Natural killer cell (primary cell): ENCODE results near the gene SMARCAL1. TPM values are rescaled to one million over a fixed set of nuclear protein-coding genes. Genes with fewer than 3 reads are reported as not detected.
A peak's percentile ranks its signal among the peaks of the same experiment; 100 is the strongest.

Source experiments
- ATAC-seq, 3 donors: fragments of 150-1000 bp in 2 of 3; fragments of 200-7000 bp in 1 of 3; cut with Tn5 transposase; 1 replicate in 1 of 3; 2 replicates in 2 of 3; pipeline ENCODE4 v1.10.0; 2021; ENCODE audit warnings: mild to moderate bottlenecking in 2 of 3, moderate library complexity in 2 of 3
- DNase-seq, 2 donors: peaks; one replicate each; pipeline versions ENCODE4 v3.0.0 to v3.0.0-alpha.2; 2013 to 2021; ENCODE audit warnings: mixed read lengths in 1 of 2
- H3K27ac ChIP-seq: one replicate; pipeline ENCODE4 v1.5.1; 2013; ENCODE audit warnings: mild to moderate bottlenecking, low read length
- H3K27me3 ChIP-seq: one replicate; pipeline ENCODE4 v1.6.1; 2013; ENCODE audit warnings: low read length; ENCODE audit not compliant: control insufficient read depth, insufficient read depth
- H3K36me3 ChIP-seq: one replicate; pipeline ENCODE4 v1.6.1; 2013; ENCODE audit warnings: low read length; ENCODE audit not compliant: control insufficient read depth, insufficient read depth
- H3K4me1 ChIP-seq: one replicate; pipeline ENCODE4 v1.6.1; 2013; ENCODE audit warnings: low read length; ENCODE audit not compliant: control insufficient read depth, insufficient read depth
- H3K4me3 ChIP-seq: one replicate; pipeline ENCODE4 v1.5.1; 2013; ENCODE audit warnings: low read length
- H3K9me3 ChIP-seq: one replicate; pipeline ENCODE4 v1.6.1; 2013; ENCODE audit warnings: low read length; ENCODE audit not compliant: control insufficient read depth, insufficient read depth
- H3K27ac Mint-ChIP-seq, 2 donors: one replicate each; pipeline ENCODE4 v1.8.0; 2022; ENCODE audit warnings: mild to moderate bottlenecking in 2 of 2, mixed read lengths in 2 of 2, moderate library complexity in 1 of 2
- H3K27me3 Mint-ChIP-seq, 2 donors: one replicate each; pipeline ENCODE4 v1.8.0; 2022; ENCODE audit warnings: low read depth in 2 of 2, mixed read lengths in 2 of 2
- H3K36me3 Mint-ChIP-seq: one replicate; pipeline ENCODE4 v1.8.0; 2022; ENCODE audit warnings: mixed read lengths
- H3K4me1 Mint-ChIP-seq, 2 donors: one replicate each; pipeline ENCODE4 v1.8.0; 2022; ENCODE audit warnings: mixed read lengths in 2 of 2
- H3K4me3 Mint-ChIP-seq: one replicate; pipeline ENCODE4 v1.8.0; 2022; ENCODE audit warnings: mild to moderate bottlenecking, moderate library complexity, mixed read lengths
- H3K9me3 Mint-ChIP-seq, 2 donors: one replicate each; pipeline ENCODE4 v1.8.0; 2022; ENCODE audit warnings: mixed read lengths in 2 of 2
- CTCF ChIP-seq: fragments of 200-600 bp; IDR thresholded peaks from one replicate; pipeline ENCODE4 v1.8.0; 2022; ENCODE audit warnings: antibody characterized with exemption
- WGBS: methylation state at CpG from one replicate; pipeline ENCODE4 v1.1.7; 2013; ENCODE audit warnings: missing lambda C conversion rate; ENCODE audit not compliant: insufficient coverage; 5-methylcytosine and 5-hydroxymethylcytosine counted together
- intact Hi-C: fragments of 100-400 bp; cut with micrococcal nuclease; formaldehyde crosslinking; loops from one replicate; pipeline ENCODE4 v1.14.2; 2022
- total RNA-seq, 4 donors: library from RNA; stranded (reverse); fragments of 120-200 nt in 1 of 4; gene quantifications; one replicate each; pipeline versions ENCODE4 v1.2.3 to v1.2.4, GENCODE V29; 2013 to 2022

Gene SMARCAL1
- total RNA-seq, 3 donors from 2014 or later (not counting 1 experiment from before 2014, with no cell fraction given) = 18.7 to 25.6 (median 22.8) TPM

- H3K36me3 Mint-ChIP-seq = no peaks in the 10 kb centered on the region
- ATAC-seq (no peak), DNase-seq (no peak)
- H3K27ac Mint-ChIP-seq = no peak overlapping the region
- H3K4me1 Mint-ChIP-seq = peaks cover 5 to 13% of the 10 kb centered on the region in 2 donors
- 64% methylated on average over 2 of the region's 2 CpGs for WGBS
- H3K27ac ChIP-seq = no peak overlapping the region
- H3K4me1 ChIP-seq = peaks cover 4% of the 10 kb centered on the region
- H3K9me3 Mint-ChIP-seq = no peaks in the 10 kb centered on the region
- H3K27me3 ChIP-seq = no peaks in the 10 kb centered on the region
- no peak overlapping the region for H3K4me3 Mint-ChIP-seq
- no peaks in the 10 kb centered on the region for H3K9me3 ChIP-seq
- TF ChIP-seq CTCF = no peak
- peaks cover 6 to 7% of the 10 kb centered on the region in 2 donors for H3K27me3 Mint-ChIP-seq
- H3K4me3 ChIP-seq = no peak overlapping the region
- intact Hi-C loops = no loop called here
- no peaks in the 10 kb centered on the region for H3K36me3 ChIP-seq
Observed at GRCh38 chr2:216385478-216385877, 26.8 kb upstream of the SMARCAL1 start.

- H3K4me3 ChIP-seq = no peak overlapping the region
- H3K27me3 ChIP-seq = no peaks in the 10 kb centered on the region
- no peaks in the 10 kb centered on the region for H3K9me3 ChIP-seq
- peaks cover 6 to 7% of the 10 kb centered on the region in 2 donors for H3K27me3 Mint-ChIP-seq
- H3K4me1 Mint-ChIP-seq = peaks cover 5 to 13% of the 10 kb centered on the region in 2 donors
- H3K27ac ChIP-seq = no peak overlapping the region
- 90% methylated on average over 2 of the region's 2 CpGs for WGBS
- intact Hi-C loops = no loop called here
- DNase-seq (no peak), ATAC-seq (no peak)
- H3K27ac Mint-ChIP-seq = no peak overlapping the region
- peaks cover 4% of the 10 kb centered on the region for H3K4me1 ChIP-seq
- no peaks in the 10 kb centered on the region for H3K36me3 Mint-ChIP-seq
- H3K9me3 Mint-ChIP-seq = no peaks in the 10 kb centered on the region
- no peak overlapping the region for H3K4me3 Mint-ChIP-seq
- H3K36me3 ChIP-seq = no peaks in the 10 kb centered on the region
- no peak for TF ChIP-seq CTCF
Observed at GRCh38 chr2:216387262-216387661, 25.0 kb upstream of the SMARCAL1 start.

- Histone ChIP-seq H3K36me3 (no peaks in the 10 kb centered on the region), H3K9me3 (no peaks in the 10 kb centered on the region), H3K27me3 (no peaks in the 10 kb centered on the region), H3K4me1 (peaks cover 4% of the 10 kb centered on the region), H3K27ac (no peak overlapping the region), H3K4me3 (no peak overlapping the region)
- intact Hi-C loops = no loop called here
- ATAC-seq = peak in 2 of 3 donors; percentile 45 to 60
- no peaks in the 10 kb centered on the region for H3K9me3 Mint-ChIP-seq
- H3K4me3 Mint-ChIP-seq = no peak overlapping the region
- peak in 1 of 2 donors; percentile 51 for DNase-seq
- H3K4me1 Mint-ChIP-seq = peaks cover 5 to 13% of the 10 kb centered on the region in 2 donors
- H3K36me3 Mint-ChIP-seq = no peaks in the 10 kb centered on the region
- H3K27me3 Mint-ChIP-seq = peaks cover 6 to 7% of the 10 kb centered on the region in 2 donors
- TF ChIP-seq CTCF = no peak
- no peak overlapping the region for H3K27ac Mint-ChIP-seq
- 77% methylated on average over 5 of the region's 5 CpGs for WGBS
Observed at GRCh38 chr2:216388046-216388884, 24.0 kb upstream of the SMARCAL1 start.
